VCaP (cell line): Measurements from ENCODE around the gene CLCN3.

Source experiments
- H3K27ac ChIP-seq: fragments of 450-650 bp; 2 replicates; pipeline ENCODE4 v1.5.1; 2017
- TF ChIP-seq, protein P1 (sequence below): fragments of 450-650 bp; conservative IDR thresholded peaks from 2 replicates; pipeline ENCODE4 v1.5.1; 2017; ENCODE audit warnings: mild to moderate bottlenecking, moderate library complexity

The CLCN3 gene

DNA sequence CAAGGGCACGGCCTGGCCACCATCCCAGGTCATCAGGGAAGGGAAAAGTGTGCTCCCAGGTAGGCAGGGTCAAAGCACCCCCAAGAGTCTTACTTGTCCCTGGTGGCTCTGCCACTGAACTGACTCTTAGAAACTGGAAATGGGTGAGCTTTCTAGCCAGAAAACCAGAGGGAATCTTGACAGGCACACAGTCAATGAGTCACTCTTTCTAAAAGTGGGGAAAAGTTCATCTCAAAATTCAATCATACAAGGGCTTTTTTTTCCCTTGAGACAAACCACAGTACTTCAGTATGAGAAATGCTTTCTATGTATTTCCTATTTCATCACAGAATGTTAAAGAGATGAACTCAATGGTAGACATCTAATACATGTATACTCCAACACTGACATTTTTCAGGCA is 124.9 kb downstream of the CLCN3 start:
- TF ChIP-seq, protein P1, sequence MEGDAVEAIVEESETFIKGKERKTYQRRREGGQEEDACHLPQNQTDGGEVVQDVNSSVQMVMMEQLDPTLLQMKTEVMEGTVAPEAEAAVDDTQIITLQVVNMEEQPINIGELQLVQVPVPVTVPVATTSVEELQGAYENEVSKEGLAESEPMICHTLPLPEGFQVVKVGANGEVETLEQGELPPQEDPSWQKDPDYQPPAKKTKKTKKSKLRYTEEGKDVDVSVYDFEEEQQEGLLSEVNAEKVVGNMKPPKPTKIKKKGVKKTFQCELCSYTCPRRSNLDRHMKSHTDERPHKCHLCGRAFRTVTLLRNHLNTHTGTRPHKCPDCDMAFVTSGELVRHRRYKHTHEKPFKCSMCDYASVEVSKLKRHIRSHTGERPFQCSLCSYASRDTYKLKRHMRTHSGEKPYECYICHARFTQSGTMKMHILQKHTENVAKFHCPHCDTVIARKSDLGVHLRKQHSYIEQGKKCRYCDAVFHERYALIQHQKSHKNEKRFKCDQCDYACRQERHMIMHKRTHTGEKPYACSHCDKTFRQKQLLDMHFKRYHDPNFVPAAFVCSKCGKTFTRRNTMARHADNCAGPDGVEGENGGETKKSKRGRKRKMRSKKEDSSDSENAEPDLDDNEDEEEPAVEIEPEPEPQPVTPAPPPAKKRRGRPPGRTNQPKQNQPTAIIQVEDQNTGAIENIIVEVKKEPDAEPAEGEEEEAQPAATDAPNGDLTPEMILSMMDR, result no peak
- no peak overlapping the region for H3K27ac ChIP-seq

DNA sequence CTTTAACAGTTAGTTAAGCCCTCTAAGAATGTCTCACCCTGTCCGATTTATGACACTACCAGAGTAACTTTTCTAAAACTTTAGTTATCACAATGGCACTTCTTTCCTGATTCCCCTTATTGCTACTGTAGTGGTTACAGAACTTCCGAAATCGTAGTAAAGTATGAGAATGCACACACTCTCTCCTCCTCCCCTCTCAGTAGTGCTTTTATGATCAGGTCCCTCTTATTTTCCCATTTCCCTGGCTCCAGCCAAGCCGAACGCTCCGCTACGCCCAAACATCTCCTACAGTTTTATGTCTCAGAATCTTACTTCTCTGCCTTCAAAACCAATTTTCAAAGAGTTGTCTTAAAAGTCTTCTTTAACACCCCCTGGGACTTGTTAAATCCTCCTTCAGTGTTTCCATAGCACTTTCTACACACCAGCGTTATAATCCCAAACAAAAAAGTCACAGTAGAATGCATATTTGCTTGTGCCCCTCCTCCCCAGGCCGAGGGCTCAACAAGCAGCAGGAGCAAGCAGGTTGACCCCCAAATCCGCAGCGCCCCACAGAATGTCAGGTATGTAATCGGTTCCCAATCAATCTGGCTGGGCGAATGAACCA is 136.7 kb downstream of the CLCN3 start:
- TF ChIP-seq, protein P1, result no peak
- peak overlapping the region; percentile 81 for H3K27ac ChIP-seq

DNA sequence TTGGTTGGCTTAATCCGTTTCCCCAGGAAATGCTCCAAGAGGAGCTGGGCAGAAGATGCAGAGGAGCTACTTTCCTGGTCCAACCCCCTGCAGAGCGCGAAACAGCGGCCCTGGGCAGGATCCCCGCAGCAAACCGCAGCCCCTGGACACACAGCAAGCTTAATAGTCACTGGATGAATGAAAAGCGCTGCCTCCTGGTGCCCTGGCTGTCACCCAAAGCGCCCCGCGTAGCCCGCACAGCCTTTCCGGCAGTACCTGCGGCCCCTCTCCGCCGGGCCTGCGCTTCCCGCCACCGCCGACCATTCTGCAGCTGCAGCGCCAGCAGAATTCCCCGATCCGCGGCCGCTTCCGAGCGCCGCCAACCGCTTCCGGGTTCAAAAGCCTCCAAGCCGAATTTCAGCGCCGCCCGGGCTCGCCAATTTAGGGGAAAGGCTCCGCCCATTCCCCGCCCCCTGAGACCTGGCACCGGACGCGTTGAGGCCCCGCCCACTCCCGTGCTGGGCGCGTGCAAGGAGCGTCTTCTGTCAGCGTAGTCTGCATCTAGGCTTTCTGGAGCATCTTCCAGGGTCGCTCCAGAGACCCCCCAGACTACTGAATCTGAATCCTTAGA is 137.3 kb downstream of the CLCN3 start, which contains the start of gene HPF1:
Gene HPF1 (minus strand): TSS at position 370 of the 610 bp plus-strand sequence. CDS start 67 bp downstream, at position 303.
- H3K27ac ChIP-seq, result peak within 1 kb of the TSS; percentile 81
- TF ChIP-seq, protein P1, result no peak

DNA sequence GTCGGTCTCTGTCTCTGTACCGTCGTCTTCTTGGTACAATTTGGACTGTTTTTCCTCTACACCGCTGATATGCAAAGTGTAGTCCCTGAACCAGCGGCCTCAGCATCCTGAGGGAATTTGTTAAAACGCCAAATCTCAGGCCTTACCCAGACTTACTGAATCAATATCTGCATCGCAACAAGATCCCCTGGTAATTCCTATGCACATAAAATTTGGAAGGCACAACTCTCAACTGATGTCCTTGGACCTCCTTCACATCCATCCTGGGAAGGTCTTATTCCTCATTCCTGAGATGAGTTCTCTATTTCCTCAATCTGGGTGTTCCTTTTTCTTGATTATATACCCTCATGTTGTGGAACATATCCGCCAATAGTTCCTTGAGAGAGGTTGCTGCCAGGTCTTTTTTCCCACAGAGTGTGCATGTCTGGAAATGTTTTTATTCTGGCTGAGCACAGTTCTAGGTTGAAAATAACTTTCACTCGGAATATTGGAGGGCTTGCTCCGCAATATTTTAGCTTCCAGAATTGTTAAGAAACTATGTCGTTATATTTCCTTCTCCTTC is 138.1 kb downstream of the CLCN3 start:
- H3K27ac ChIP-seq, result peak overlapping the region; percentile 81
- TF ChIP-seq, protein P1, result no peak

DNA sequence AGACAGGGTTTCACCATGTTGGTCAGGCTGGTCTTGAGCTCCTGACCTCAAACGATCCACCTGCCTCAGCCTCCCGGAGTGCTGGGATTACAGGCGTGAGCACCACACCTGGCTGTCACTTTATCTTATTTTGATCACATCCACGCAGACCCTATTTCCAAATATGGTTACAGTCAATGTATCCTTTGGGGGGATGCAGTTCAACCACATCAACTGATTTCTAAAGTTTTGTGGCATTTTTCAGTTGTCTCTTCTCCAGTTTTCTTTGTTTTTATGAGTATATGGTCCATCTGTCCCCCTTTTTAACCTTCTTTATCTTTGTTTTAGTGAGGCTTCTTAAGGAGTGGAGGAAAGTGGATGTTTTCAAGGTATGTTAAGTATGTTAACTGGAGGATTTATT is 141.5 kb downstream of the CLCN3 start:
- H3K27ac ChIP-seq, result no peak overlapping the region
- TF ChIP-seq, protein P1, result no peak

DNA sequence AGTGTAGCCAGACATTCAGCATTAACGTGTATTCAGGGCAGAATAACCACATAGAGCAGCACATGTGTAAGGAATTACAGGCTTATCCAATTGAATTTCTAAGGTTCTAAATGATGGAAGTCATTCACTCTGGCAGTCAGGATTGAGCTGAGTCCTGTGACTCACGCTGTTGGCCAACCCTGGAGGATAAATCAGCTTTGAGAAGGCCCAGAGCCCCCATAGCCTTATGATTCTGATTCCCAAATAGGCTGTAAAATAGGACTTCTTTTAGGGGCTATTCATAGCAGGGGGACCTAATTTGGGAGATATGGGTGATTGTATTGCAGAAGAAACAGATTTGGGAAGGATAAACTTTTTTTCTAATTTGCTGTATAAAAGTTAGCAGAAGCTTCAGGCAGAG is 145.5 kb downstream of the CLCN3 start:
- TF ChIP-seq, protein P1, result no peak

DNA sequence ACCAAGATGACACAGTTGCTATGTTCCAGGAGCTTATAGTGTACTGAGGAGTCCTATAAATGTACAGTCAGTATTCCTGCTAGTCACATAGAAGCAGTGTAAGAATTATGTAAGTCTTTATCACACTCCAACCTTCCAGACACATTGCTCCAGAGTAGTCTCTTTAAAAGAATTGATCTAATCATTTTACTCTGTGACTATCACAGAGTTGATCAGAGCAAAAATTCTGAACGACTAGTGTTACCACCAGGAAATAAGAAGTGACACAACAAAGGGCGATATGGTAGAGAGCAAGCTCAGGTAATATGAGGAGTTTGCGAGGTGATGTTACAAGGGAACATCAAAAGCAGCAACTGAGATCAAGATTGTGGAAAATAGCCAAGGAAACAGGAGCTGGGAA is 146.4 kb downstream of the CLCN3 start:
- TF ChIP-seq, protein P1, result no peak
- no peak overlapping the region for H3K27ac ChIP-seq

More for the DNA sequence above, 145.5 kb downstream of the CLCN3 start:
- no peak overlapping the region for H3K27ac ChIP-seq
